Neural progenitor cell (in vitro differentiated cells): Measurements from ENCODE around the gene ABCC4.

ENCODE experiments used
- EZH2phosphoT487 ChIP-seq: fragments of 200-600 bp; sonication (generic); IDR thresholded peaks from 2 replicates; pipeline ENCODE4 v1.6.1; 2017; ENCODE audit warnings: antibody characterized with exemption
- TF ChIP-seq, protein P1 (sequence below): fragments of 200-600 bp; sonication (generic); IDR thresholded peaks from 2 replicates; pipeline ENCODE4 v1.5.1; 2017; ENCODE audit warnings: antibody characterized with exemption, mild to moderate bottlenecking

DNA sequence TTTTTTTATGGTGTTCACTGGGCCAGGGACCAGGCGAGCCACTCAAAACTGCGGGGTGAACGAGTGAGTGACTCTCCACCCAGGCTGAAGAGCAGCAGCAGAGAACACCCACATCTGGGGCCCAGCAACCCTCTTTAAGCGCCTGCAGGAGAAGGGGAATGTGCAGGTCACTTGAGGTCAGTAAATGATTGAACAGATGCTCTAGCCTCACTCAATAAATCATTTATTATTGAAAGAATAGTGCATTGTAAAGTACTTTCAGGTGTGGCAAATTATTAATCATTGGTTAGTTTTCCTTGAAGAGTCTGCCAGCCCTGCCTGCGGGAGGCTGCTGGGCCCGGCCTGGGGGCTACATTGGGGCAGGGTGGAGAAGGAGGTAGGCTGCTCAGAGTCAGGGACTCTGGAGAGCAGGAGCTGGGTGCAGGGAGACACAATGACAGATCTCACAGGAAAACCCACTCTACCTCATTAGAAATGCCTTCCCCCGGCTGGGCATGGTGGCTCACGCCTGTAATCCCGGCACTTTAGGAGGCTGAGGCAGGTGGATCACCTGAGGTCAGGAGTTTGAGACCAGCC lies 42.5 kb downstream of the ABCC4 start:
- TF ChIP-seq, protein P1, sequence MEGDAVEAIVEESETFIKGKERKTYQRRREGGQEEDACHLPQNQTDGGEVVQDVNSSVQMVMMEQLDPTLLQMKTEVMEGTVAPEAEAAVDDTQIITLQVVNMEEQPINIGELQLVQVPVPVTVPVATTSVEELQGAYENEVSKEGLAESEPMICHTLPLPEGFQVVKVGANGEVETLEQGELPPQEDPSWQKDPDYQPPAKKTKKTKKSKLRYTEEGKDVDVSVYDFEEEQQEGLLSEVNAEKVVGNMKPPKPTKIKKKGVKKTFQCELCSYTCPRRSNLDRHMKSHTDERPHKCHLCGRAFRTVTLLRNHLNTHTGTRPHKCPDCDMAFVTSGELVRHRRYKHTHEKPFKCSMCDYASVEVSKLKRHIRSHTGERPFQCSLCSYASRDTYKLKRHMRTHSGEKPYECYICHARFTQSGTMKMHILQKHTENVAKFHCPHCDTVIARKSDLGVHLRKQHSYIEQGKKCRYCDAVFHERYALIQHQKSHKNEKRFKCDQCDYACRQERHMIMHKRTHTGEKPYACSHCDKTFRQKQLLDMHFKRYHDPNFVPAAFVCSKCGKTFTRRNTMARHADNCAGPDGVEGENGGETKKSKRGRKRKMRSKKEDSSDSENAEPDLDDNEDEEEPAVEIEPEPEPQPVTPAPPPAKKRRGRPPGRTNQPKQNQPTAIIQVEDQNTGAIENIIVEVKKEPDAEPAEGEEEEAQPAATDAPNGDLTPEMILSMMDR: no peak
- no peak for TF ChIP-seq EZH2phosphoT487
